H1 (cell line): ENCODE results near the gene CELF2. TPM values are rescaled to one million over a fixed set of nuclear protein-coding genes. Genes with fewer than 3 reads are reported as not detected.

Source experiments
- CTCF ChIA-PET: fragments of 300-600 bp; sonication (Branson Sonifier 250); formaldehyde crosslinking; loops from one replicate; lab custom pipeline; 2021; ENCODE audit not compliant: partially characterized antibody; lab: Charles Lee
- POLR2A ChIA-PET: fragments of 300-600 bp; sonication (Branson Sonifier 250); formaldehyde crosslinking; loops from one replicate; lab custom pipeline; 2021; ENCODE audit warnings: inconsistent platforms; ENCODE audit not compliant: partially characterized antibody; lab: Charles Lee
- DNase-seq, 2 experiments: peaks; one replicate each; pipeline versions ENCODE4 v3.0.0 to v3.0.0-alpha.2; 2010 to 2022; ENCODE audit warnings: low spot score in 2 of 2, low read depth in 1 of 2, mixed read lengths in 1 of 2
- FAIRE-seq: peaks from 2 replicates; lab custom pipeline; 2011; peaks lifted over from hg19 to GRCh38; lab: Jason Lieb, UNC
- H2AFZ ChIP-seq: 2 replicates; pipeline ENCODE4 v1.8.1; 2012; ENCODE audit warnings: low read length, inconsistent platforms
- H2AK5ac ChIP-seq: 2 replicates; pipeline ENCODE4 v1.6.1; 2013; ENCODE audit warnings: low read depth, low read length
- H2BK120ac ChIP-seq: replicated peaks from 2 replicates; pipeline ENCODE3; 2013; ENCODE audit warnings: low read depth, low read length, inconsistent platforms
- H2BK12ac ChIP-seq: 2 replicates; pipeline ENCODE4 v1.6.1; 2013; ENCODE audit warnings: low read depth, low read length
- H2BK15ac ChIP-seq: 2 replicates; pipeline ENCODE4 v1.6.1; 2013; ENCODE audit warnings: low read length
- H2BK20ac ChIP-seq: 2 replicates; pipeline ENCODE4 v1.6.1; 2013; ENCODE audit warnings: low read length
- H2BK5ac ChIP-seq: 2 replicates; pipeline ENCODE4 v1.6.1; 2013; ENCODE audit warnings: low read depth, low read length
- H3K14ac ChIP-seq: 2 replicates; pipeline ENCODE4 v1.6.1; 2013; ENCODE audit warnings: inconsistent platforms; ENCODE audit not compliant: insufficient read length
- H3K18ac ChIP-seq: 2 replicates; pipeline ENCODE4 v1.6.1; 2013; ENCODE audit warnings: low read length; ENCODE audit errors: extremely low read depth
- H3K23ac ChIP-seq: 2 replicates; pipeline ENCODE4 v1.6.1; 2013; ENCODE audit warnings: inconsistent platforms; ENCODE audit not compliant: insufficient read length
- H3K23me2 ChIP-seq: 2 replicates; pipeline ENCODE4 v1.6.1; 2013; ENCODE audit warnings: low read depth, low read length
- H3K27ac ChIP-seq: 2 replicates; pipeline ENCODE4 v1.6.1; 2011; ENCODE audit warnings: low read depth, low read length, inconsistent platforms
- H3K27me3 ChIP-seq, 4 experiments: replicated peaks in 1 of 4; 1 replicate in 1 of 4; 2 replicates in 3 of 4; pipeline versions ENCODE4 v1.6.1 to v1.8.1; 2011 to 2013; ENCODE audit warnings: low read length in 3 of 4, mild to moderate bottlenecking in 3 of 4, inconsistent platforms in 2 of 4, mixed read lengths in 2 of 4, moderate library complexity in 1 of 4; ENCODE audit not compliant: control insufficient read depth in 3 of 4, insufficient read depth in 3 of 4; ENCODE audit errors: extremely low read depth in 1 of 4
- H3K36me3 ChIP-seq, 4 experiments: 2 replicates each; pipeline versions ENCODE4 v1.6.1 to v1.8.1; 2011 to 2013; ENCODE audit warnings: mild to moderate bottlenecking in 4 of 4, low read length in 3 of 4, moderate library complexity in 2 of 4, control low read depth in 1 of 4, inconsistent platforms in 1 of 4; ENCODE audit not compliant: insufficient read depth in 4 of 4, control insufficient read depth in 2 of 4
- H3K4ac ChIP-seq: replicated peaks from 2 replicates; pipeline ENCODE3; 2013; ENCODE audit warnings: low read length, low read depth, mixed read lengths, inconsistent platforms; ENCODE audit not compliant: insufficient read length
- H3K4me1 ChIP-seq, 4 experiments: replicated peaks in 1 of 4; 1 replicate in 1 of 4; 2 replicates in 3 of 4; pipeline versions ENCODE4 v1.6.1 to v1.8.1; 2011 to 2013; ENCODE audit warnings: low read length in 3 of 4, inconsistent platforms in 2 of 4, mixed read lengths in 1 of 4; ENCODE audit not compliant: insufficient read depth in 4 of 4, control insufficient read depth in 3 of 4
- H3K4me2 ChIP-seq, 2 experiments: 2 replicates each; pipeline versions ENCODE4 v1.6.1 to v1.8.1; 2011 to 2013; ENCODE audit warnings: low read depth in 2 of 2, low read length in 2 of 2, control low read depth in 1 of 2, inconsistent platforms in 1 of 2, mild to moderate bottlenecking in 1 of 2; ENCODE audit not compliant: insufficient read depth in 1 of 2
- H3K4me3 ChIP-seq, 4 experiments: fragments of 200-600, 300-600 bp in 1 of 4; sonication (generic), shearing (Covaris generic), sonication (Bioruptor Twin) in 1 of 4; 2 replicates each; pipeline versions ENCODE4 v1.5.1 to v1.8.1; 2011 to 2016; ENCODE audit warnings: low read length in 4 of 4, low read depth in 3 of 4, control low read depth in 2 of 4, inconsistent platforms in 2 of 4, mild to moderate bottlenecking in 2 of 4, mixed read lengths in 1 of 4, moderate library complexity in 1 of 4; ENCODE audit not compliant: insufficient read depth in 2 of 4; ENCODE audit errors: extremely low read depth in 1 of 4
- H3K56ac ChIP-seq: replicated peaks from 2 replicates; pipeline ENCODE3; 2013; ENCODE audit warnings: low read depth, mild to moderate bottlenecking, mixed read lengths, low read length, inconsistent platforms; ENCODE audit not compliant: insufficient read length
- H3K79me1 ChIP-seq: 2 replicates; pipeline ENCODE4 v1.6.1; 2013; ENCODE audit warnings: low read depth, low read length, control low read depth
- H3K79me2 ChIP-seq, 2 experiments: 2 replicates each; pipeline versions ENCODE4 v1.6.1 to v1.8.1; 2012 to 2013; ENCODE audit warnings: low read length in 2 of 2, mild to moderate bottlenecking in 2 of 2, inconsistent platforms in 1 of 2; ENCODE audit not compliant: insufficient read depth in 2 of 2, control insufficient read depth in 1 of 2
- H3K9ac ChIP-seq, 4 experiments: replicated peaks in 1 of 4; 1 replicate in 1 of 4; 2 replicates in 3 of 4; pipeline versions ENCODE4 v1.6.1 to v1.8.1; 2011 to 2013; ENCODE audit warnings: low read depth in 3 of 4, low read length in 3 of 4, control low read depth in 2 of 4, mild to moderate bottlenecking in 2 of 4, moderate library complexity in 2 of 4, inconsistent platforms in 1 of 4; ENCODE audit errors: extremely low read depth in 1 of 4
- H3K9me3 ChIP-seq, 2 experiments: 2 replicates each; pipeline versions ENCODE4 v1.6.1 to v1.8.1; 2012 to 2013; ENCODE audit warnings: mild to moderate bottlenecking in 2 of 2, moderate library complexity in 2 of 2, control low read depth in 1 of 2, inconsistent platforms in 1 of 2, low read depth in 1 of 2, low read length in 1 of 2, mixed read lengths in 1 of 2; ENCODE audit not compliant: insufficient read depth in 2 of 2
- H4K20me1 ChIP-seq, 2 experiments: replicated peaks in 1 of 2; 2 replicates each; pipeline versions ENCODE3 to v1.8.1; 2011 to 2013; ENCODE audit warnings: inconsistent platforms in 2 of 2, low read length in 2 of 2, mild to moderate bottlenecking in 1 of 2; ENCODE audit not compliant: insufficient read depth in 2 of 2, control insufficient read depth in 1 of 2
- H4K5ac ChIP-seq: 2 replicates; pipeline ENCODE4 v1.6.1; 2013; ENCODE audit warnings: low read length, low read depth, mixed read lengths, inconsistent platforms; ENCODE audit not compliant: insufficient read length
- H4K8ac ChIP-seq: 2 replicates; pipeline ENCODE4 v1.8.0; 2013; ENCODE audit warnings: mild to moderate bottlenecking, moderate library complexity, low read length, inconsistent platforms; ENCODE audit not compliant: insufficient read depth; ENCODE audit errors: extremely low read depth
- H4K91ac ChIP-seq: replicated peaks from 2 replicates; pipeline ENCODE3; 2013; ENCODE audit warnings: low read length, mixed read lengths, inconsistent platforms; ENCODE audit not compliant: insufficient read length
- CTBP2 ChIP-seq: IDR thresholded peaks from 2 replicates; pipeline ENCODE4 v1.7.0; 2011; ENCODE audit warnings: borderline replicate concordance, mild to moderate bottlenecking, moderate library complexity, mixed read lengths, low read length; ENCODE audit not compliant: insufficient read depth, insufficient read length
- EGR1 ChIP-seq: IDR thresholded peaks from 2 replicates; pipeline ENCODE4 v1.6.1; 2011; ENCODE audit warnings: low read depth, low read length, borderline replicate concordance
- HDAC6 ChIP-seq: IDR thresholded peaks from one replicate; pipeline ENCODE4 v1.7.1; 2012; ENCODE audit warnings: low read depth, mild to moderate bottlenecking, inconsistent platforms, low read length, moderate library complexity
- MAX ChIP-seq: IDR thresholded peaks from 2 replicates; pipeline ENCODE4 v1.6.1; 2012; ENCODE audit warnings: inconsistent platforms
- PHF8 ChIP-seq: fragments of 200-600 bp; sonication (generic); conservative IDR thresholded peaks from 2 replicates; pipeline ENCODE4 v1.7.1; 2012; ENCODE audit warnings: low read depth, mild to moderate bottlenecking, inconsistent platforms, low read length, moderate library complexity
- POU5F1 ChIP-seq: IDR thresholded peaks from 2 replicates; pipeline ENCODE4 v1.6.1; 2011; ENCODE audit warnings: low read depth, mild to moderate bottlenecking, low read length, moderate library complexity
- RAD21 ChIP-seq, 2 experiments: IDR thresholded peaks in 1 of 2; conservative IDR thresholded peaks in 1 of 2; 2 replicates each; pipeline ENCODE4 v1.6.1; 2011; ENCODE audit warnings: low read depth in 2 of 2, low read length in 2 of 2, improper control_type of control experiment in 1 of 2, inconsistent platforms in 1 of 2, mild to moderate bottlenecking in 1 of 2, moderate library complexity in 1 of 2
- RNF2 ChIP-seq: fragments of 200-900, 300-1000 bp; sonication (generic); IDR thresholded peaks from 2 replicates; pipeline ENCODE4 v1.7.1; 2016; ENCODE audit warnings: borderline replicate concordance, low read depth, mild to moderate bottlenecking, antibody characterized with exemption, low read length; ENCODE audit not compliant: poor library complexity, severe bottlenecking; ENCODE audit errors: missing control alignments
- SIRT6 ChIP-seq: IDR thresholded peaks from one replicate; pipeline ENCODE4 v1.7.1; 2012; ENCODE audit warnings: low read length, inconsistent platforms
- YY1 ChIP-seq: IDR thresholded peaks from 2 replicates; pipeline ENCODE4 v1.6.1; 2011; ENCODE audit warnings: low read depth, mild to moderate bottlenecking, low read length
- WGBS, 2 experiments: shearing (Covaris generic) in 1 of 2; methylation state at CpG; one replicate each; pipeline versions ENCODE4 v1.1.6 to v1.1.7; 2013 to 2015; ENCODE audit warnings: low lambda C conversion rate in 2 of 2, mixed read lengths in 2 of 2, inconsistent platforms in 1 of 2, low coverage in 1 of 2, missing lambda C conversion rate in 1 of 2; ENCODE audit not compliant: insufficient replicate concordance in 2 of 2, insufficient coverage in 1 of 2, insufficient read length in 1 of 2; ENCODE audit errors: extremely low coverage in 1 of 2, missing lambda C conversion rate in 1 of 2; 5-methylcytosine and 5-hydroxymethylcytosine counted together
- polyA plus RNA-seq, 7 experiments: library from polyadenylated mRNA; depleted of rRNA in 3 of 7; stranded (reverse) in 5 of 7; unstranded in 2 of 7; fragments of >200 nt in 5 of 7; fragments of 200-250 nt in 2 of 7; gene quantifications; 1 replicate in 5 of 7; 2 replicates in 1 of 7; 4 replicates in 1 of 7; pipeline versions ENCODE4 v1.2.1 to v1.2.3, GENCODE V29; 2011 to 2013; ENCODE audit warnings: missing spikeins in 2 of 7, mixed read lengths in 2 of 7
- total RNA-seq: library from RNA; stranded (reverse); fragmentation: NEBNext Ultra II Directional; extraction: Animal tissue kit (Norgen Biotek cat#: 25700); gene quantifications from 2 replicates; pipeline ENCODE4 v1.2.1, GENCODE V29; 2021

CELF2 gene
- total and polyA plus RNA-seq, 2 of the 8 experiments (the other 6 are each of a cell fraction or from before 2014, with no cell fraction given) = 18.3 to 22.7 TPM

GRCh38 chr10:11150231-11150731 is 132.6 kb downstream of the CELF2 start:
- FAIRE-seq (no peak), DNase-seq (no peak)
- no peak overlapping the region for H4K8ac ChIP-seq
- no peaks in the 10 kb centered on the region; the same call in 1 of the 2 replicates for H3K79me1 ChIP-seq
- H3K79me2 ChIP-seq = no peaks in the 10 kb centered on the region
- no peaks in the 10 kb centered on the region for H3K27me3 ChIP-seq
- H3K23ac ChIP-seq = no peak overlapping the region
- H3K4me1 ChIP-seq = peaks cover 0 to 32% (median 28%) of the 10 kb centered on the region in 4 experiments; a peak in 6 of 7 replicates
- H3K14ac ChIP-seq = no peak overlapping the region
- H3K9me3 ChIP-seq = no peaks in the 10 kb centered on the region
- H3K18ac ChIP-seq = no peak overlapping the region
- ChIA-PET CTCF (interaction anchor here (1.3 to 1.8 kb wide), 2 partner anchors 15 to 120 kb away, joined by 3 to 4 read pairs; no protein-coding TSS in a partner anchor), POLR2A (interaction anchor here (1.4 to 1.6 kb wide), 2 partner anchors 8 to 15 kb away, joined by 3 read pairs; no protein-coding TSS in a partner anchor)
- no peak overlapping the region for H2BK12ac ChIP-seq
- no peak overlapping the region for H3K4me2 ChIP-seq
- H3K56ac ChIP-seq = no peak overlapping the region
- 90% methylated on average over 3 of the region's 3 CpGs; no CpG with 5 or more reads in 1 of the 2 experiments for WGBS, 2 experiments
- H4K5ac ChIP-seq = no peak overlapping the region
- H2AFZ ChIP-seq = no peak overlapping the region
- H2BK15ac ChIP-seq = no peak overlapping the region
- H3K4me3 ChIP-seq = no peak overlapping the region
- no peak overlapping the region for H2AK5ac ChIP-seq
- peak overlapping the region; percentile 17 for H3K4ac ChIP-seq
- H2BK5ac ChIP-seq = no peak overlapping the region
- no peaks in the 10 kb centered on the region for H3K36me3 ChIP-seq
- H2BK20ac ChIP-seq = no peak overlapping the region
- H3K27ac ChIP-seq = no peak overlapping the region; the same call in 1 of the 2 replicates
- no peak overlapping the region for H2BK120ac ChIP-seq
- H4K91ac ChIP-seq = no peak overlapping the region
- H3K9ac ChIP-seq = no peak overlapping the region
- no peaks in the 10 kb centered on the region for H4K20me1 ChIP-seq
- H3K23me2 ChIP-seq = no peaks in the 10 kb centered on the region
- no peak for TF ChIP-seq PHF8
- no peak for TF ChIP-seq YY1
- no peak for TF ChIP-seq SIRT6
- TF ChIP-seq RAD21 (IDR thresholded peaks at IDR 0.05 in 1 of 2, conservative IDR thresholded peaks at IDR 0.05 in 1 of 2; ENCODE audit: low read depth in 2 of 2, low read length in 2 of 2) = no peak
- TF ChIP-seq CTBP2 = no peak
- TF ChIP-seq POU5F1 = no peak
- TF ChIP-seq RNF2 = no peak
- TF ChIP-seq MAX = no peak
- TF ChIP-seq EGR1 = no peak
- no peak for TF ChIP-seq HDAC6
